ENCODE measurements around the gene MTRF1L.

Gene MTRF1L

DNA sequence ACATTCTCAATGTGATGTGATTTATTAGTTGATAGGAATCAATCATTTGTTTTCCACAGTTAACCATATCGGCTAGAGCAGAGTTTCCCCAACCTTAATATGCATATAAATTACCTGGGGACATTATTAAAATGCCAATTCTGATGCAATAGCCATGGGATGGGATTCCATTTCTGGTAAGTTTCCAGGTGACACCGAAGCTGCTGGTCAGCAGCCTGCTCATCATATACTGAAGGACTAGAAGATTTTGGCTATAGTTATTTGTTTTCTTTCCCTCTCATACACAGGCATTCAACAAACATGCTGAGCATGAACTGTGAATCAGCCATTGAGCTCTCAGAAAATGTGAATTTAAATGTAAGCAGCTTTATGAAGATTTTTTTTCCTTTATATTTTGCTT lies 55.5 kb downstream of the MTRF1L start:
- TF ChIP-seq, protein P1, sequence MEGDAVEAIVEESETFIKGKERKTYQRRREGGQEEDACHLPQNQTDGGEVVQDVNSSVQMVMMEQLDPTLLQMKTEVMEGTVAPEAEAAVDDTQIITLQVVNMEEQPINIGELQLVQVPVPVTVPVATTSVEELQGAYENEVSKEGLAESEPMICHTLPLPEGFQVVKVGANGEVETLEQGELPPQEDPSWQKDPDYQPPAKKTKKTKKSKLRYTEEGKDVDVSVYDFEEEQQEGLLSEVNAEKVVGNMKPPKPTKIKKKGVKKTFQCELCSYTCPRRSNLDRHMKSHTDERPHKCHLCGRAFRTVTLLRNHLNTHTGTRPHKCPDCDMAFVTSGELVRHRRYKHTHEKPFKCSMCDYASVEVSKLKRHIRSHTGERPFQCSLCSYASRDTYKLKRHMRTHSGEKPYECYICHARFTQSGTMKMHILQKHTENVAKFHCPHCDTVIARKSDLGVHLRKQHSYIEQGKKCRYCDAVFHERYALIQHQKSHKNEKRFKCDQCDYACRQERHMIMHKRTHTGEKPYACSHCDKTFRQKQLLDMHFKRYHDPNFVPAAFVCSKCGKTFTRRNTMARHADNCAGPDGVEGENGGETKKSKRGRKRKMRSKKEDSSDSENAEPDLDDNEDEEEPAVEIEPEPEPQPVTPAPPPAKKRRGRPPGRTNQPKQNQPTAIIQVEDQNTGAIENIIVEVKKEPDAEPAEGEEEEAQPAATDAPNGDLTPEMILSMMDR (conservative IDR thresholded peaks at IDR 0.05): no peak
- H3K27ac ChIP-seq: no peak overlapping the region

DNA sequence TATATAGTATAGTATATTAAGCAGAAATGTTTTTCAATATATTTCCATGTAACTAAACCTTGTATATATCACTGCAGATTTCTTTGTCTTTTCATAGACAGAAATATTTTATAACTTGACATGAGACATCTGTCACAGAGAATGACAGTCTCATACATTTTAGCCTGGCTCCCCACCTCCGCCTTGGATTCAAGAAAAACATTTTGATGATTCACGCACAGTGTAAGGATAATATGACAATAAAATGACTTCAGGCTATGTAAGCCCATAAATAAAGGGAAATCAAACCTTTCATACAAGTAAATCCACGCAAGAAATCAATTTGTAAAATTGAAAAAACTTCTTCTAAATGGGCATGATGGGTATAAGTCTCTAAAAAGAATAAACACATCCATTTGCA lies 56.0 kb downstream of the MTRF1L start:
- no peak overlapping the region for H3K27ac ChIP-seq
- TF ChIP-seq, protein P1 (conservative IDR thresholded peaks at IDR 0.05): no peak

DNA sequence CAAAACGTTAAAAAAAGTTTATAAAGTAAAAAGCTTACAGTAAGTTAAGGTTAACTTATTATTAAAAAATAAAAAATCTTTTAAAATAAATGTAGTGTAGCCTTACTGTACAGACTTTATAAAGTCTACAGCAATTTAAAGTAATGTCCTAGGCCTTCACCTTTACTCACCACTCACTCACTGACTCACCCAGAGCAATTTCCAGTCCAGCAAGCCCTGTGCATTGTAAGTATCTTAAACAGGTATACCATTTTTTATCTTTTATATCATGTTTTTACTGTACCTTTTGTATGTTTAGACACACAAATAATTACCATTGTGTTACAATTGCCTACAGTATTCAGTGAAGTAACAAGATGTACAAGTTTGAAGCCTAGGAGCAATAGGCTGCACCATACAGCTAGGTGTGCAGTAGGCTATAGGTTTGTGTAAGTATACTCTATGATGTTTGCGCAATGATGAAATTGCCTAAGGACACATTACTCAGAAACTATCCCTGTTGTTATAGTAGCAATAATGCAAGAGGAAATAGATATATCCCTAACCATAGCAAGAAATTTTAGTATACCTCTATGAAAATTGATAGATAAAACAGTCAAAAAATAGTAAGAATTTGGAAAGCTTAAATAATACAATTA lies 59.1 kb downstream of the MTRF1L start:
- TF ChIP-seq, protein P1 (conservative IDR thresholded peaks at IDR 0.05): no peak

DNA sequence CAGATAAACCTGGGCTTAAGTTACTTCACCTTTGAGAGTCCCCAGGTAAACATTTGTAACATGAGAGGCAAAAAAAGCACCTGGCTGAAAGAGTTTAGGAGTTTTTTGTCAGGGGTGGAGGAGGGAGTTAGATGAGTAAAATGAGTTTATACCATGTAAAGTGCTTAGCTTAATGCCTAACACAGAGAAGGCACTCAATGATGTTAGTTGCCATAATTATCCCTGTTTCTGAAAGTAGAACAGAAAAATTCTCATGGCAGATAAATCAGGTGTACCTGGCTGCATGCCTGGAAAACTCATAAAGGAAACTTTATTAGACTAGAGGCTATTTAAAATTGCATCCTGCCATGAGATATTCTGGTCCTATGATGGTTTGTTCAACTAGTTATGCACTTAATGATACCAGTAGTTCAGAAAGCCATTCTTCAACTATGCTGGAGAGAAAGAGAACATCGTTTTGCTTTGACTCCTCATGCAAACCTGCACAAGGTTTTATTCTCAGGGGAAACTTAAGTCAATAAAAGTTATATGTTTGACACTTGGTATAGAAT lies 60.1 kb downstream of the MTRF1L start:
- TF ChIP-seq, protein P1 (conservative IDR thresholded peaks at IDR 0.05): no peak
- H3K27ac ChIP-seq: no peak overlapping the region

More for the DNA sequence above, 59.1 kb downstream of the MTRF1L start:
- H3K27ac ChIP-seq: no peak overlapping the region

DNA sequence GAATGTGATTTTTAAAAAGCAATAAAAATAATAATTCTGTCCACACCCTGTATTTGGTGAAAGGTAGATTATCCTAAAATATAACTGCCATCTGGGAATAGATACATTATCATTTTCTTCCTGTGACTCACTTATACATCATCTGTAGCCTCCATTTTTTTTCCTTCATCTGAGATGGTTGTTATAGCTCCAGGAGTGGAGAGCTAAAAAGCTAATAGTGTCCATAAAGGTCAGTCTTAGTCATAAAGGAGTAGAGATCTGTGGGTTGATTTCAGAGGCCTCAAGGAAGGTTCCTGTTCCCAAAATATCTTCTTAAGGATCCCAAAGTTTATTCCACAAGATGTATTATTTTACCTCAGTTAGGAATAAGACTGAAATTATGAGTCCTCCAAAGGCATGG lies 60.8 kb downstream of the MTRF1L start:
- no peak overlapping the region for H3K27ac ChIP-seq
- TF ChIP-seq, protein P1 (conservative IDR thresholded peaks at IDR 0.05): no peak

Measured in VCaP (cell line).